ENCODE results near the gene CENPM. TPM values are rescaled to one million over a fixed set of nuclear protein-coding genes. Genes with fewer than 3 reads are reported as not detected.

Gene CENPM
- total RNA-seq, 2 experiments from 2014 or later = 189 to 354 TPM

DNA sequence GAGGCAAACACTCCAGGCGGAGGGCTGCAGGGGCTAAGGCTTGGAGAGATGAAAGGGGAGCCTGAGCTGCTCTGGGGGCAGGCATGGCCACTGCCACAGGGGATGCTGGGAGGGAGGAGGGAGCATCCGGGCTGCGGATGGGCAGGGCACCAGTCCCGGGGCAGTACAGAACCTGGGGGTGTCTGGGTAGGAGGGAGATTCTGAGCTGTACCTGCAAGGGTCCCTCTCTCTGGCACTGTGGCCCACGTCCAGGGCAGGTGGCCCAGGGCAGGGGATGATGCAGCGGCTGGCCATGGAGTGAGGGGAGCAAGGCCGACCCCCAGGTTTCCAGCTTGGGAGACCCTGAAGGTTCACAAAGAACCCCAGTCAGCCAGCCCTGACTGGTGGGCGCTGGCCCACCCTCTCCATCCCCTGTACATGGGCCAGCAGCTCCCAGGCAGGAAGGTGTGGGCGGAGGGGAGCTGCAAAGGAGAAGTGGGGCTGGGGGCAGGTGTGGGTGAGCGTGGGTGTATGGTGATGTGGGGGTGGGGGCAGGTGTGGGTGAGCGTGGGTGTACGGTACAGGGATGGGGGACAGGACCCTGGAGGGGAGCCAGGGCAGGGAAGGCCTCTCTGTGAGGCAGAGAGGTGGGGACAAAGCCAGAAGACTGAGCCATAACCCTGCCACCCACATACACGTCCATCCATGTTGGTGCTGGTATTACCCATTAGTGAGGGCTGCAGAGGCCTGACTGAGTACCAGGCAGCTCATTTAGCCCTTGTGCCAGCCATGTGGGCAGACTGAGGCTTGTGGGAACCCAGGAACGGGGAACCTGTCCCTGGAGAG is 18.1 kb downstream of the CENPM start:
- DNase-seq (ENCODE audit: low spot score) = no peak
- Histone ChIP-seq H3K9me3 (ENCODE audit: low read length) (no peaks in the 10 kb centered on the region), H2AFZ (ENCODE audit: low read length) (no peak overlapping the region), H3K79me2 (ENCODE audit: insufficient read depth, low read depth, low read length) (peaks cover 2% of the 10 kb centered on the region; the same call in 1 of the 2 replicates), H3K9me2 (ENCODE audit: insufficient read depth, low read length) (no peaks in the 10 kb centered on the region), H4K20me1 (ENCODE audit: insufficient read depth, low read length) (no peaks in the 10 kb centered on the region), H3K36me3 (ENCODE audit: insufficient read depth, low read length) (peaks cover 25% of the 10 kb centered on the region; the same call in 1 of the 2 replicates), H3K27ac (ENCODE audit: low read depth, low read length, poor library complexity, severe bottlenecking) (peak overlapping the region; percentile 76), H3K4me2 (ENCODE audit: low read length) (peak overlapping the region; percentile 68), H3K4me1 (ENCODE audit: insufficient read depth, low read length, poor library complexity, severe bottlenecking) (peaks cover 95% of the 10 kb centered on the region), H3K4me3 (ENCODE audit: low read depth, low read length, poor library complexity, severe bottlenecking) (no peak overlapping the region)
- no TSS peak for BruUV-seq (replicated peaks)
- intact Hi-C loops (cut with micrococcal nuclease; ENCODE audit: unreplicated experiment) = loop anchor here (5.0 kb wide), 1 partner anchor 107 kb away; no protein-coding TSS in a partner anchor
- ChIA-PET POLR2A (interaction anchor here (0.7 to 3.0 kb wide), 3 partner anchors 7 to 18 kb away, joined by 3 to 9 read pairs (median 6); partner anchors contain the start of gene CENPM), CTCF (ENCODE audit: unreplicated experiment) (interaction anchor here (0.6 kb wide), 1 partner anchor 142 kb away, joined by 6 read pairs; no protein-coding TSS in a partner anchor)
- TF ChIP-seq, protein P1, sequence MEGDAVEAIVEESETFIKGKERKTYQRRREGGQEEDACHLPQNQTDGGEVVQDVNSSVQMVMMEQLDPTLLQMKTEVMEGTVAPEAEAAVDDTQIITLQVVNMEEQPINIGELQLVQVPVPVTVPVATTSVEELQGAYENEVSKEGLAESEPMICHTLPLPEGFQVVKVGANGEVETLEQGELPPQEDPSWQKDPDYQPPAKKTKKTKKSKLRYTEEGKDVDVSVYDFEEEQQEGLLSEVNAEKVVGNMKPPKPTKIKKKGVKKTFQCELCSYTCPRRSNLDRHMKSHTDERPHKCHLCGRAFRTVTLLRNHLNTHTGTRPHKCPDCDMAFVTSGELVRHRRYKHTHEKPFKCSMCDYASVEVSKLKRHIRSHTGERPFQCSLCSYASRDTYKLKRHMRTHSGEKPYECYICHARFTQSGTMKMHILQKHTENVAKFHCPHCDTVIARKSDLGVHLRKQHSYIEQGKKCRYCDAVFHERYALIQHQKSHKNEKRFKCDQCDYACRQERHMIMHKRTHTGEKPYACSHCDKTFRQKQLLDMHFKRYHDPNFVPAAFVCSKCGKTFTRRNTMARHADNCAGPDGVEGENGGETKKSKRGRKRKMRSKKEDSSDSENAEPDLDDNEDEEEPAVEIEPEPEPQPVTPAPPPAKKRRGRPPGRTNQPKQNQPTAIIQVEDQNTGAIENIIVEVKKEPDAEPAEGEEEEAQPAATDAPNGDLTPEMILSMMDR (conservative IDR thresholded peaks at IDR 0.05; ENCODE audit: low read length) = no peak
- TF ChIP-seq EZH2phosphoT487 (IDR thresholded peaks at IDR 0.05; ENCODE audit: borderline replicate concordance, low read depth, low read length) = no peak

DNA sequence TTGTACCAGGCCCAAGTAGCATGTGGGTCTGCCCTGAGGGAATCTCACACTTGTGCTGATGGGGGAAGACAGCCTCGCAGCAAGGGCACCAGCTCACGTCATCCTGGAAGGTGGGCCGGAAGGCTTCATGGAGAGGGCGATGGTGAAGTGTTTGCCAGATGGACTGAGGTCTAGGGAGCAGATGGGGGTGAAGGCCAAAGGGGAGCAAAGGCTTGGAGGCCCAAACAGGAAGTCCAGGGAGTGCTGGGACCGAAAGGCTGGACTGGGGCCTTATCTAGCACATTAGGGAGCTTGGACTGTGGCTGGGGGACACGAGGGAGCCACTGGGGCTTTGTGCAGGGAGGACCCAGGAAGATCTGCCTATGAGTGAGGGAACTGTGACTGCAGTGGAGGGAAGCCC is 19.1 kb downstream of the CENPM start:
- ChIA-PET POLR2A (interaction anchor here (0.7 to 3.0 kb wide), 4 partner anchors 8 to 19 kb away, joined by 3 to 9 read pairs (median 4); partner anchors contain the start of gene CENPM), CTCF (ENCODE audit: unreplicated experiment) (interaction anchor here (0.6 kb wide), 1 partner anchor 13 kb away, joined by 3 read pairs; no protein-coding TSS in a partner anchor)
- TF ChIP-seq, protein P1 (conservative IDR thresholded peaks at IDR 0.05; ENCODE audit: low read length) = no peak
- no peak for TF ChIP-seq EZH2phosphoT487 (IDR thresholded peaks at IDR 0.05; ENCODE audit: borderline replicate concordance, low read depth, low read length)
- Histone ChIP-seq H3K4me1 (ENCODE audit: insufficient read depth, low read length, poor library complexity, severe bottlenecking) (peaks cover 95% of the 10 kb centered on the region), H3K9me2 (ENCODE audit: insufficient read depth, low read length) (no peaks in the 10 kb centered on the region), H2AFZ (ENCODE audit: low read length) (no peak overlapping the region), H3K27ac (ENCODE audit: low read depth, low read length, poor library complexity, severe bottlenecking) (peak overlapping the region; percentile 76), H3K36me3 (ENCODE audit: insufficient read depth, low read length) (peaks cover 26% of the 10 kb centered on the region; the same call in 1 of the 2 replicates), H4K20me1 (ENCODE audit: insufficient read depth, low read length) (no peaks in the 10 kb centered on the region), H3K9me3 (ENCODE audit: low read length) (no peaks in the 10 kb centered on the region), H3K4me3 (ENCODE audit: low read depth, low read length, poor library complexity, severe bottlenecking) (no peak overlapping the region), H3K79me2 (ENCODE audit: insufficient read depth, low read depth, low read length) (peaks cover 4% of the 10 kb centered on the region; the same call in 1 of the 2 replicates), H3K4me2 (ENCODE audit: low read length) (peak overlapping the region; percentile 68; the same call in 1 of the 2 replicates)
- DNase-seq (ENCODE audit: low spot score) = peak; percentile 39
- BruUV-seq (replicated peaks) = no TSS peak
- intact Hi-C loops (cut with micrococcal nuclease; ENCODE audit: unreplicated experiment) = loop anchor here (5.0 kb wide), 1 partner anchor 106 kb away; no protein-coding TSS in a partner anchor
